Osteoblast (primary cell): ENCODE data around the gene CNKSR3. TPM values are rescaled to one million over a fixed set of nuclear protein-coding genes. Genes with fewer than 3 reads are reported as not detected.

Experiments
- DNase-seq: peaks from one replicate; pipeline ENCODE4 v3.0.0; 2011; ENCODE audit warnings: low spot score, mixed read lengths; ENCODE audit not compliant: insufficient read length; ENCODE audit errors: missing footprints
- H2AFZ ChIP-seq: 2 replicates; pipeline ENCODE4 v1.6.0; 2011; ENCODE audit warnings: mild to moderate bottlenecking, low read length
- H3K27ac ChIP-seq: 2 replicates; pipeline ENCODE4 v1.5.1; 2011; ENCODE audit warnings: mild to moderate bottlenecking, low read depth, low read length, moderate library complexity
- H3K27me3 ChIP-seq: 2 replicates; pipeline ENCODE4 v1.6.0; 2012; ENCODE audit warnings: mild to moderate bottlenecking, control low read depth, inconsistent platforms, low read length, moderate library complexity; ENCODE audit not compliant: insufficient read depth
- H3K36me3 ChIP-seq: 2 replicates; pipeline ENCODE4 v1.5.1; 2011; ENCODE audit warnings: mild to moderate bottlenecking, low read length, control low read depth, moderate library complexity; ENCODE audit not compliant: insufficient read depth
- H3K4me1 ChIP-seq: 2 replicates; pipeline ENCODE4 v1.5.1; 2011; ENCODE audit warnings: mild to moderate bottlenecking, low read length, control low read depth, moderate library complexity; ENCODE audit not compliant: insufficient read depth
- H3K4me2 ChIP-seq: 2 replicates; pipeline ENCODE4 v1.6.0; 2011; ENCODE audit warnings: mild to moderate bottlenecking, low read length; ENCODE audit not compliant: insufficient read depth
- H3K4me3 ChIP-seq: fragments of 200-600 bp; sonication (generic); 3 replicates; pipeline ENCODE4 v1.5.1; 2012; ENCODE audit warnings: mild to moderate bottlenecking, low read length, inconsistent platforms; ENCODE audit not compliant: insufficient read depth
- H3K79me2 ChIP-seq: 2 replicates; pipeline ENCODE4 v1.6.0; 2012; ENCODE audit warnings: mild to moderate bottlenecking, low read length, control low read depth, inconsistent platforms; ENCODE audit not compliant: insufficient read depth
- H3K9me3 ChIP-seq: 2 replicates; pipeline ENCODE4 v1.5.1; 2011; ENCODE audit warnings: low read depth, low read length, control low read depth
- H4K20me1 ChIP-seq: 2 replicates; pipeline ENCODE4 v1.6.0; 2012; ENCODE audit warnings: mild to moderate bottlenecking, low read length, control low read depth; ENCODE audit not compliant: insufficient read depth
- CTCF ChIP-seq: IDR thresholded peaks from 2 replicates; pipeline ENCODE4 v1.5.1; 2011; ENCODE audit warnings: mild to moderate bottlenecking, low read depth, low read length, moderate library complexity; ENCODE audit errors: extremely low read depth
- total RNA-seq: library from RNA; depleted of rRNA; stranded (reverse); fragments of >200 nt; gene quantifications from 2 replicates; pipeline ENCODE4 v1.2.3, GENCODE V29; 2012

Gene CNKSR3
- total RNA-seq, 1 donor = 5.4 TPM

- no peaks in the 10 kb centered on the region for H3K36me3 ChIP-seq
- no peaks in the 10 kb centered on the region for H3K9me3 ChIP-seq
- H3K27ac ChIP-seq = no peak overlapping the region
- DNase-seq = no peak
- H2AFZ ChIP-seq = no peak overlapping the region
- no peaks in the 10 kb centered on the region for H3K79me2 ChIP-seq
- no peaks in the 10 kb centered on the region for H4K20me1 ChIP-seq
- no peak overlapping the region for H3K4me2 ChIP-seq
- H3K4me1 ChIP-seq = no peaks in the 10 kb centered on the region
- no peaks in the 10 kb centered on the region for H3K27me3 ChIP-seq
- H3K4me3 ChIP-seq = no peak overlapping the region
- TF ChIP-seq CTCF = no peak
Observed at GRCh38 chr6:154367336-154367735, 143.1 kb downstream of the CNKSR3 start.

- Histone ChIP-seq H2AFZ (no peak overlapping the region), H3K4me1 (no peaks in the 10 kb centered on the region), H3K36me3 (no peaks in the 10 kb centered on the region), H4K20me1 (no peaks in the 10 kb centered on the region), H3K4me3 (no peak overlapping the region), H3K27ac (no peak overlapping the region), H3K9me3 (no peaks in the 10 kb centered on the region), H3K27me3 (no peaks in the 10 kb centered on the region), H3K4me2 (no peak overlapping the region), H3K79me2 (no peaks in the 10 kb centered on the region)
- TF ChIP-seq CTCF = no peak
- DNase-seq = no peak
Observed at GRCh38 chr6:154363821-154364220, 146.7 kb downstream of the CNKSR3 start.

GRCh38 chr6:154361476-154361875 lies 149.0 kb downstream of the CNKSR3 start:
- Histone ChIP-seq H2AFZ (no peak overlapping the region), H3K9me3 (no peaks in the 10 kb centered on the region), H3K4me1 (no peaks in the 10 kb centered on the region), H3K36me3 (no peaks in the 10 kb centered on the region), H3K27me3 (no peaks in the 10 kb centered on the region), H3K4me3 (no peak overlapping the region), H3K27ac (no peak overlapping the region), H3K4me2 (no peak overlapping the region), H3K79me2 (no peaks in the 10 kb centered on the region), H4K20me1 (no peaks in the 10 kb centered on the region)
- no peak for TF ChIP-seq CTCF
- DNase-seq = no peak

- Histone ChIP-seq H4K20me1 (no peaks in the 10 kb centered on the region), H3K79me2 (no peaks in the 10 kb centered on the region), H3K36me3 (no peaks in the 10 kb centered on the region), H3K27me3 (no peaks in the 10 kb centered on the region), H3K4me3 (no peak overlapping the region), H3K4me1 (no peaks in the 10 kb centered on the region), H3K27ac (no peak overlapping the region), H3K4me2 (no peak overlapping the region), H3K9me3 (no peaks in the 10 kb centered on the region), H2AFZ (no peak overlapping the region)
- no peak for DNase-seq
- no peak for TF ChIP-seq CTCF
Observed at GRCh38 chr6:154360476-154360875, 150.0 kb downstream of the CNKSR3 start.
